NCI-H2029 (cell line): ENCODE measurements around the gene CD300LB.
A peak's percentile ranks its signal among the peaks of the same experiment; 100 is the strongest.
"Not testable (repeated sequence)": the region's sequence is repeated elsewhere in the genome, so short reads cannot be mapped to it uniquely, and the experiment has no call there.

ENCODE experiments used
- DNase-seq: peaks from one replicate; lab custom pipeline; 2025; lab: John Stamatoyannopoulos, UW

The CD300LB gene

GRCh38 chr17:74525781-74526288, 5.4 kb downstream of the CD300LB start:
- no peak for DNase-seq

GRCh38 chr17:74525465-74525725, 5.9 kb downstream of the CD300LB start:
- DNase-seq = no peak

GRCh38 chr17:74524653-74525464, 6.4 kb downstream of the CD300LB start:
- DNase-seq = no peak

GRCh38 chr17:74523308-74523707, 8.0 kb downstream of the CD300LB start:
- no peak for DNase-seq

GRCh38 chr17:74522381-74523105, 8.7 kb downstream of the CD300LB start:
- DNase-seq = no peak

DNA sequence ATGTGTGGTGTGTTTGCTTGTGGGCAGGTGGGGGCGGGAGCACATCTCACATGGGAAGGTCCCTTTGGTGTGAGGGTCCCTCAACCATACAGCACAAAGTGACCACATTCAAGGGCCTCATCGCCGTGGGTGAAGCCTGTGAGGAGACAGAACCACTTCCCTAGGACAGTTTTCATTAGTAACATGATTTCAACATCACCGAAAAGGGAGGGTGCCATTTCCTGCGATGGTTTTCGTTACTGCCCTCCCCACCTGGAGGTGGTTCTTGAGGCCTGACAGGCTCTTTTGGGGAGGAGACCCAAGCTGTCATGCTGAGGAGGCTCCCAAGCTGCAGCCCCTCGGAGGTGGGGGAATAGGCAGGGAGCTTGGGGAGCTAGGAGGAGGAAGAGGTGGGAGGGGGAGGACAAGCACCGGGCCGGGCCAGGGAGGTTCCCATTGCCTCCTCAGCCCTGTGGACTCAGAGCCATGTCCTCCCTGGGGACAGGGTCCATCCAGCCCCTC, 9.5 kb downstream of the CD300LB start:
- DNase-seq = no peak

GRCh38 chr17:74520790-74521480, 10.3 kb downstream of the CD300LB start:
- DNase-seq = no peak

GRCh38 chr17:74520016-74520434, 11.2 kb downstream of the CD300LB start:
- DNase-seq = no peak

DNA sequence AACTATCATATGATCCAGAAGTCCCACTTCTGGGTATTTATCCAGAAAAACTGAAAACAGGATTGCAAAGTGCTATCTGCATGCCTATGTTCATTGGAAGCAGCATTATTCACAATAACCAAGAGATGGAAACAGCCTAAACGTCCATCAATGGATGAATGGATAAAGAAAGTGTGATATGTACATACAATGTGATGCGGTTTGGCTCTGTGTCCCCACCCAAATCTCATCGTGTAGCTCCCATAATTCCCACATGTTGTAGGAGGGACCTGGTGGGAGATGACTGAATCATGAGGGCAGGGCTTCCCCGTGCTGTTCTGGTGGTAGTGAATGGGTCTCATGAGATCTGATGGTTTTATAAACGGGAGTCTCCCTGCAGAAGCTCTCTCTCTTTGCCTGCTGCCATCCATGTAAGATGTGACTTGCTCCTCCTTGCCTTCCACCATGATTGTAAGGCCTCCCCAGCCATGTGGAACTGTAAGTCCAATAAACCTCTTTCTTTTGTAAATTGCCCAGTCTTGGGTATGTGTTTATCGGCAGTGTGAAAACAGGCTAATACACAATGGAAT, 12.8 kb downstream of the CD300LB start:
- DNase-seq = not testable (repeated sequence)

GRCh38 chr17:74516561-74517328, 14.5 kb downstream of the CD300LB start:
- DNase-seq = no peak

DNA sequence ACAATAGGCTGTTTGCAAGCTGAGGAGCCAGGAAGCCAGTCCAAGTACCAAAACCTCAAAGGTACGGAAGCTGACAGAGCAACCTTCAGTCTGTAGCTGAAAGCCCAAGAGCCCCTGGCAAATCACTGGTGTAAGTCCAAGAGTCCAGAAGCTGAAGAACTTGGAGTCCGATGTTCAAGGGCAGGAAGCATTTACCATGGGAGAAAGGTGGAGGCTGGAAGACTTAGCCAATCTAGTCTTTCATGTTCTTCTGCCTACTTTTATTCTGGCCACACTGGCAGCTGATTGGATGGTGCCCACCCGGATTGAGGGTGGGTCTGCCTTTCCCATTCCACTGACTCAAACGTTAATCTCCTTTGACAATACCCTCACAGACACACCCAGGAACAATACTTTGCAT, 15.3 kb downstream of the CD300LB start:
- no peak for DNase-seq

DNA sequence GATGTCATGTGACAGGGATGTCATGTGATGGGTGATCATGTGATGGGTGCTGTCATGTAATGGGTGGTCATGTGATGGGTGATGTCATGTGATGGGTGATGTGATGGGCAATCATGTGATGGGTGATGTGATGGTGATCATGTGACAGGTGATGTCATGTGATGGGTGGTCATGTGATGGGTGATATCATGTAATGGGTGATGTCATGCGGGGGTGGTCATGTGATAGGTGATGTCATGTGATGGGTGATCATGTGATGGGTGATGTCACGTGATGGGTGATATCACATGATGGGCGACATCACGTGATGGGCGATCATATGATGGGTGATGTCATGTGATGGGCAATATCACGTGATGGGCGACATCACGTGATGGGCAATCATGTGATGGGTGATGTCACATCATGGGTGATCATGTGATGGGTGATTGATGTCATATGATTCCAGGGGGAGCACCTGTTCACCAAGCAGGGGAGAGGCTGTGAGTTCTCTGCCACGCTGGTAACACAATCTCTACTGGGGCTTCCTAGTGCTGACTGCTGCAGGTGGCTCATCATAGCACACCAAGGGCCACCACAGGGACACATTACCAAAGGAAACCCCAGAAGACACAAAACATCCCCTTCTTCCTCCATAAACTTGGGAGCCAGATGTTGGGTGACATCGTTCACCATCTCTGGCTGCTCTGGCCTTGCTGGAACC, 16.5 kb downstream of the CD300LB start:
- DNase-seq = no peak

- DNase-seq = no peak
Measured at GRCh38 chr17:74513987-74514631, 17.2 kb downstream of the CD300LB start.

DNA sequence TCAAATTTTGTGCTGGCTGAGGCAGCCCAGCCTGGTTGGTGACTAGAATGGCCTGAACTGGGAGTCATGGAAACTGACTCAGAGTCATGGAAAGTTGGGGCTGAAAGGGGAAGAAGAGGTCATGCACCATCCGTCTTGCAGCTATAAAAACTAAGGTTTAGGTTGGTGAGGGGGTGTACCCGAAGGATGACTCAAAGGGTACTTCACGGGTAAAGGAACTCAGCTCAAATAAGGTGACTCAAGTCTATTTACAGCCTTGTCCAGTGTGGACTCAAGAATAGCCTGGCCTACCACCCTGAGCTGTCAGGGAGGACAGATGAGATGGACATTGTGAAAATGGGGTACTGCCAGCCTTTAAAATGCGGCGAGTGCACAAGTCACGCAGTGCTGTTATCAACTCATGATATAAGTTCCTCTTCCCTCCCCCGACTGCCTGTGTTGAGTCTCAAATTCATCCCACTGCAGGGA, 18.6 kb downstream of the CD300LB start:
- DNase-seq = no peak

DNA sequence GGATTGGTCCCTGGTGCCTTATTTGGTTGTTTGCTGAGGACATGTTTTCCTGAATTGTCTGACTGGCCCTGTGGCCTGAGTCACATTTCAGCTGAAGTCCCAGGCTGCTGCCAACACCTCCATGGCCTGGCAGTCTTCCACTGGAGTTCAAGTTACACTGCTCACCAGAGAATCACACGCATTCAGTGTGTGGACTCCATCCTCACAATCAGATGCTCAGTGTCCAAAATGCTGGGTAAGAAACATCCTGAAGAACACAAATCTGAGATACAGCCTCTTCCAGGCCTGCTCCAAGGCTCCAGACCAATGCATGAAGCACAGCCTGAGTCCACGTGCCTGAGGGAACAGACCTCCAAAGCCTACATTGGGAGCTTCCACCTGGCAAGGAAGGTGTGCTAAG, 19.2 kb downstream of the CD300LB start:
- DNase-seq = peak; percentile 49

DNA sequence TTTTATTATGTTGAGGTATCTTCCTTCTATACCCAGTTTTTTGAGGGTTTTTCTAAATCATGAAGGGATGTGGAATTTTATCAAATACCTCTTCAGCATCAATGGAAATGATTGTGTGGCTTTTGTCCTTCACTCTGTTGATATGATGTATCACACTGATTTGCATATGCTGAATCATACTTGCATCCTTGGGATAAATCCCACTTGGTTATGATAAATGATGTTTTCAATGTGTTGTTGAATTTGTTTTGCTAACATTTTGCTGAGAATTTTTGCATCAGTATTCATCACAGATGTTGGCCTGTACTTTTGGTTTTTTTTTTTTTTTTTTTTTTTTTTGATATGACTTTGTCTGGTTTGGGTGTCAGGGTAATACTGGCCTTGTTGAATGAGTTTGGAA, 23.1 kb downstream of the CD300LB start:
- no peak for DNase-seq

GRCh38 chr17:74503949-74504348, 27.3 kb downstream of the CD300LB start:
- not testable (repeated sequence) for DNase-seq

DNA sequence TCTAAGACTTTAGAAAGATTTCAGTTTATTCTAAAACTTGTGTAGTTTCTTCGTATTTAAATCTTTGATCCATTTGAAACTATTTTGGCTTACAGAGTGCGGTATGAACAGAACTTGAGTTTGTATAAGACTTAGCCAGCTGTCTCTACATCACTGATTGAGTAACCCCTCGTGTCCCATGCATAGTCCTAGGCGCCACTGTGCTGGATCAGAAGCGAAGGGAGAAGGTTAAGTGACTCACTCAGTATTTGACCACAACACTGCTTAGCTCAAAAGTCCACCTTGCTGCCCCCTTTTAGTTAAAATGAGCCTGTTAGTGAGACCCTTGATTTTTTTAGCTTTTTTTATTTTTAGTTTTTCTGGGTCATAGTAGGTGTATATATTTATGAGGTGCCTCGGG, 28.4 kb downstream of the CD300LB start:
- DNase-seq = no peak

GRCh38 chr17:74499992-74500391, 31.3 kb downstream of the CD300LB start:
- no peak for DNase-seq

GRCh38 chr17:74497471-74497870, 33.8 kb downstream of the CD300LB start:
- DNase-seq = no peak
